GM19397 (cell line): Measurements from ENCODE around the gene PIRT.

ENCODE experiments used
- ATAC-seq: cut with Tn5 transposase; IDR thresholded peaks from one replicate; pipeline ENCODE4 v1.9.1; 2021; ENCODE audit warnings: mild to moderate bottlenecking, moderate library complexity; ENCODE audit not compliant: unreplicated experiment

The PIRT gene

DNA sequence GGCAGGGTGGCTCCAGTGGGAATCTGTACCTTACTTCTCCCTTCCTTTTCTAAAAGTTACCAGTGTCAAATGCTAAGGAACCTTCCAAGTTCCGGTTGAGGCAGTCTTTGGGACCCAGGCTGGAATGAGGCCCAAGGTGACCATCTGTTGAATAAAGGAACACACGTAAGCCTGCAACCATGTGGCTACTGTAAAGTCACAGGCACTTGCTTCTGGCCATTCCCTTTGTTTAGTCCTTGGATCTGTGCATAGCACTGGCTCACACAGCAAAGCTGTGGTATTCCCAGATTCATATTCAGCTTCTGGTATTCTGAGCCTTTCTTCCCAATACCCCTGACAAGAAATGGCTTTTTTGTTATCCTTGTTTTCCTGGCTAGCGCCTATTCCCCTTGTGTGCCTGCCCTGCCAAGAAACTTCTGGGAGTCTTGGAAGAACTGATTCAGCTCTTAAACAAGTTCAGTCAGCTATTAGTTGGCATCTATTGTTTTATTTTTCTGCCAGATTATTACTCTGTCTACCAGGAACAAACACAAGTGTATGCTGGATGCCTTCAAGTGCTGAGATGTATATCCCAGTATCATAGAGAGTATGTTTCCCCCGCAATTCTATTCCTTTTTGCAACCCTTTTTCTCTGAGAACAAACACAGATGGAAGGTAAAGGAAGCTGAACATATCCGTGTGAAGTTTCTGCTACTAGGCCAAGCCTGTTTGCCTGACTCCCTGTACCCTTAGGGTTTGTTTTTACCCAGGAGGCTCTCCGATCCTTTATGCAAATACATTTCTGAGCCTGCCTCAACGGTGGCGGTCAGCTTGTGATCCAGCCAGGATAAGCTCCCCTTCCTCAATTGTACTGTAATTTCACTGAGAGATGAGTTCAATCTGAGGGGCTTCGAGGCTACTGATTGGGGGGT, 47.1 kb downstream of the PIRT start:
- ATAC-seq = no peak

GRCh38 chr17:10789694-10790271, 48.1 kb downstream of the PIRT start:
- no peak for ATAC-seq

DNA sequence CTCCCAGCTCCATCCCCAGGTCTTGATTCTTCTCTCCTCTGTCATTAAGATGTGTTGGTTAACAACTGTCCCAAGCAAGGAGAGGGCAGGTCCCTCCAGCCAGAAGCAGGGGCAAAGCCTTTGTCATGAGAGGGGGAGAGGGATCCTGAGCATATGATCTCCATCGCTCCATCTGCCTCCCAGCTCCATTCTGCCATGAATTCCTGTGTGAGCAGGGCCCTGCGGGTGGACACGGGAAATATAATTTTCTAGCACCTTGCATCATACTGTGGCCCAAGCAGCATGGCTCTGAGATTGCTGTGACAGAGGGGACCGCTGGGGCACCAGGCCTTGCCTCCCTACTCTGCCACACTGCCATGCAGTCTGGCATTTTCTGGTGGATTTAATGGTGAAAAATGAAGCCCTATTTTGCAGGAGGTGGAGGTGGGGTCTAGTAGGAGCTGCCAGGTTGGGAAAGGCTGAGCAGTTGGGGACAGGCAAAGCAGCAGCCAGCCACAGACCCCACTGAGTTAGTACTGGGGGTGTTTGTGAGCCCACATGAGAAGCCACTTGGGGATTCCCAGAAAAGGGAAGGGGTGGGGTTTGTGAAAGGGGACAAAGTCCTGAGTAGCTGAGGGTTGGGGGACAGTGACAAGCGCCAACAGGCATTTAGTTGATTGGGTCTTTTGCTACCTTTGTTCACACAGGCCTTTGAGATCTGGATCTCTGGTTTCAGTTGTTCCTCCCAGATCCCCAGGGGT, 50.4 kb downstream of the PIRT start:
- no peak for ATAC-seq

DNA sequence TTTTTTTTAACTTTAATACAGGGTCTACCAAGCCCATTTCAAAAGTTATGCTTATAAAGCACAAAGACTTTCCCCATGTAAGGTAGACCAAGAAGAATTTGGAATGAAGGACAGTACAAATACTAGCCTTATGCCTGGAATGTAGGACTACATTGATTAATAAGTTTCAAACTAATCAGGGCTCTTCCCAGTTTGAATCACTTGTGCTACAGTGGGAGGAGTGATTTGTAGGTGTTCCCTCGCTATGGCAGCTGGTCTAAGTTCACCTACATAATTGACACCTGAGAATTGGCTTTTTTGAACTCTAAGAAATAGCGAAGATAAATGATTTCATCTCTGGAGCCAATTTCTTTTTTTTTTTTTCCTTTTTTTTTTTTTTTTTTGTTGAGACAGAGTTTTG, 52.6 kb downstream of the PIRT start:
- ATAC-seq = no peak

DNA sequence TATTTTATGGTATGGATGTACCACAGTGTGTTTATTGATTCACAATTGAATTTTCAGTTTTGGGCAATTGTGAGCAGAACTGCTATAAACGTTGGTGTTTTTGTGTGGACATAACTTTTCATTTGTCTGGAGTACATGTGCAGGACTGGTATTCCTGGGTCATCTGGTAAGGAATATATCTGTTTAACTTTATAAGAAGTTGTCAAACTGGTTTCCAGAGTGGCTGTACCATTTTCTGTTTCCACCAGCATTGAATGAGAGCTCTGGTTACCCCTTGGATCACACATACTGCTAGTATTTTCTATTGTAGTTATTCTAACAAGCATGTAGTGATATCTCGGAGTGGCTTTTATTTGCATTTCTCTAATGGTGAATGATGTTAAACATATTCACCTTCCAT, 58.3 kb downstream of the PIRT start:
- no peak for ATAC-seq

- no peak for ATAC-seq
These were observed 60.0 kb downstream of the PIRT start for GRCh38 chr17:10777890-10778289.

DNA sequence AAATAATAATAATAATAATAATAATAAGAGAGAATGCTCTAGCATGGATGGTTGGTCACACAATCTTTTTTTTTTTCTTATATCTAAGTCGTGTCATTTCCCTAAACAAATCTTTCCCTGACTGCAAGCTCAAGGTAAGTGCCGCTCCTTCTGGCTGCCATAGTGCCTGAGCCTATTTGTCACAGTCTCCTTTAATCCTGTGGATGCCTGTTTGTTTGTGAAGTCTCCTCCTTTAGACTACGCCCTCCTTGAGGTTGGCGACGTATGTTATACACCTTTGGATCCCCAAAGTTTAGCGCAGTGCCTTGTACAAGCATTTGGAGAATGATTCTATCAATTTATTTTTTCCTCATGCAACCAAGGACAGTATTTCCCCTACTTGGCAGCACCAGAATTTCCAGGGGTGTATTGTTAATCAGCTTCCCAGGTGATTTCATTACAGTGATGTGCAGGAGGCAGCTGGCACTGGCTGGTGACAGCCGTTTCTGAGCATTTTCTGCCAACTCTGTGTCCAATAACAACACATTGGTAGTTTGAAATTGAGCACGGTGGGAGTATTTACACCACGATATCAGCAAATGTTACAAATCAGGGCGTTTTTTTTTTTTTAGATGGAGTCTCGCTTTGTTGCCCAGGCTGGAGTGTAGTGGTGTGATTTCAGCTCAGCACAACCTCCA, 60.6 kb downstream of the PIRT start:
- no peak for ATAC-seq

DNA sequence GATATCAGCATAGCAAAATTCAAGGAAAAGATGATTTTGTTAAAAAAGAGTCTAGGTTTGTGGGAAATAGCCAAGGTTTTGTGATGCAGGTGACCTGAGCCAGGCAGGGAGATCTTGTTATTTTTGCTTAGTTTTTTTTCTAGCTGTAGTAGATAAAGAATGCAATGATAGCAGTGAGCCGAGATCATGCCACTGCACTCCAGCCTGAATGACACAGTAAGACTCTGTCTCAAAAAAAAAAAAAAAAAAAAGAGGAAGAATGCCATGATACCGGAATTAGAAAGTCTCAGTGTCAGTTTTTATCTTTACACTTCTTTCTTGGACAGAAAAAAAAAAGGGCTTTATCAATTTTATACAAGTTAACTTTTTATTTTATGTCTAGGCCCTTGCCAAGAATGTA, 61.5 kb downstream of the PIRT start:
- no peak for ATAC-seq

DNA sequence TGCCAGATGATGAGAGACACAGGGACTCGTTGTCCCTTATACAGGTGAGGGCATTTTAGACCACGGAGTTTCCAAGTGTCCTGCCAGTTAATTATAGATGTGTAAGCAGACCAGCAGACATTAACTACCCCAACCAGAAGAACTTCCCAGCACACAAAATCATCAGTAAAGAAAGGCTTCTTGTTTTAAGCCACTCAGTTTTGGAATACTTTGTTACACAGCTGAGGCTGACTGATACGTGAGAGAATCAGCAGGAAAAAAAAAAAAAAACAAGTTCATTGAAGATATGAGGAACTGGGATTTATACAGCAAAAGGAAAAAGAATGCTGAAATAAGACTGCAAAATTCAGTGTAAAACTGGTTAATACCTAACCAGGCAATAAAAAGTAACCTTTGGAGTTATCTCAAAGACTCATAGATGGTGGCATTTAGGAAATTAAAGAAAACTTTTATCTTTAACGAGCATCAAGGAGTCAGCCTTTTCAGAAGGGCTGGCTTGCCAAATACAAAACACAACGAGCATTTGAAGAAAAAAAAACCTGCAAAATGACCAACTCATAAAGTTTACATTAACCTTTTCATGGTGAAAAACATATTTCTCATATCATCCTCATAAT, 62.0 kb downstream of the PIRT start:
- no peak for ATAC-seq

- no peak for ATAC-seq
These were observed 62.8 kb downstream of the PIRT start for GRCh38 chr17:10775058-10775457.

GRCh38 chr17:10773391-10773790, 64.5 kb downstream of the PIRT start:
- no peak for ATAC-seq
